Karpas-422 (cell line): Measurements from ENCODE around the gene RAD51B. TPM values are rescaled to one million over a fixed set of nuclear protein-coding genes. Genes with fewer than 3 reads are reported as not detected.

Experiments
- DNase-seq: peaks from one replicate; pipeline ENCODE4 v3.0.0-alpha.2; 2015
- H2AFZ ChIP-seq: fragments of 200-600 bp; sonication (generic); 2 replicates; pipeline ENCODE4 v1.6.1; 2014; ENCODE audit warnings: antibody characterized with exemption, low read length, mixed read lengths
- H3K27ac ChIP-seq: fragments of 200-600 bp; sonication (generic); 2 replicates; pipeline ENCODE4 v1.5.1; 2014; ENCODE audit warnings: mild to moderate bottlenecking, low read length, moderate library complexity
- H3K27me3 ChIP-seq: fragments of 200-600 bp; sonication (generic); 2 replicates; pipeline ENCODE4 v1.6.1; 2014; ENCODE audit warnings: low read length, mixed read lengths
- H3K36me3 ChIP-seq: fragments of 200-600 bp; sonication (generic); 2 replicates; pipeline ENCODE4 v1.6.1; 2014; ENCODE audit warnings: low read length, mixed read lengths; ENCODE audit not compliant: insufficient read depth
- H3K4me1 ChIP-seq: fragments of 200-600 bp; sonication (generic); 2 replicates; pipeline ENCODE4 v1.6.1; 2014; ENCODE audit warnings: mild to moderate bottlenecking, low read length, mixed read lengths
- H3K4me2 ChIP-seq: fragments of 200-600 bp; sonication (generic); 2 replicates; pipeline ENCODE4 v1.6.1; 2014; ENCODE audit warnings: low read length, low read depth, mild to moderate bottlenecking; ENCODE audit not compliant: poor library complexity, severe bottlenecking
- H3K4me3 ChIP-seq: fragments of 200-600 bp; sonication (generic); 2 replicates; pipeline ENCODE4 v1.5.1; 2014; ENCODE audit warnings: mild to moderate bottlenecking, antibody characterized with exemption, low read length, mixed read lengths
- H3K79me2 ChIP-seq: fragments of 200-600 bp; sonication (generic); 2 replicates; pipeline ENCODE4 v1.6.1; 2014; ENCODE audit warnings: mild to moderate bottlenecking, low read length, mixed read lengths
- H3K9ac ChIP-seq: fragments of 200-600 bp; sonication (generic); 2 replicates; pipeline ENCODE4 v1.6.0; 2014; ENCODE audit warnings: low read length
- H3K9me2 ChIP-seq: fragments of 200-600 bp; sonication (generic), shearing (Covaris generic); replicated peaks from 2 replicates; pipeline ENCODE4 v1.6.0; 2014; ENCODE audit warnings: mild to moderate bottlenecking, low read length, moderate library complexity; ENCODE audit not compliant: insufficient read depth
- H3K9me3 ChIP-seq: fragments of 300-700, 200-600 bp; sonication (generic); 2 replicates; pipeline ENCODE4 v1.6.1; 2014; ENCODE audit warnings: low read length, mixed read lengths
- H4K20me1 ChIP-seq: fragments of 200-600 bp; sonication (generic); 2 replicates; pipeline ENCODE4 v1.6.1; 2014; ENCODE audit warnings: mild to moderate bottlenecking, antibody characterized with exemption, low read length, low read depth; ENCODE audit not compliant: insufficient read depth
- total RNA-seq: library from RNA; depleted of rRNA; stranded (reverse); fragments of >200 nt; shearing (Covaris generic); gene quantifications from 2 replicates; pipeline ENCODE4 v1.2.3, GENCODE V29; 2014; ENCODE audit warnings: low replicate concordance

Gene RAD51B
- total RNA-seq, 1 experiment from 2014 or later = 107 TPM

DNA sequence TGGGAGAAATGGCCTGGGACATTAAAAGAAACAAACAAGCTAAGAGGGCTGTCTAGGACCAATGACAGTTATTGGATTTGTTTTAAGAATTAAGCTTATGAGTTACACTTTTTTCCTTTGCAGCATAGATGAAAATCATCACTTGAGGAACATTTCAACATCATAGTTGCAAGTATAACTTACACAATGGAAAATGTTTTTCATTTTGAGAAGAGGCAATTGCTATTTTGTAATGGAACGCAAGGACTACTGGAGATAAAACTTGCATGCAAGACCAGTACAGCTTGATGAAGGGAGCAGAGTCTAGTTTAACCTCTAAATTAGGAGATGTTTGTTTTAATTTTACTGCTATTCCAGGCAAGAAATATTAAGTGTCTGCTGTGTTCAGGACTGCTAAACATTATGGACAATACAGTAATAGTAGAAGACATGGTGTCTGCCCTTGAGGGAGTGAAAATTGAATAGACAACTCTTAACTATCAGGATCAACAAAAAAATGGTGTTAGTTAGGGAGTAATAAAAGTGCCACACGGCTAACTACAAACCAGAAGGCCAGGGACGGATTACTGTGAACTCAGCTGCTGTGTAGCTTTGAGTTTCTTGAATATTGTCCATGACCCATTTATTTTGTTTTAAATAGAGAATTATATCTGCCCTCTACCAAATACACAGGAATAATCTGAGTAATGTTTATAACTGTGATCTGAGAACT lies 374.5 kb downstream of the RAD51B start:
- H3K27ac ChIP-seq = no peak overlapping the region
- peaks cover 25% of the 10 kb centered on the region for H4K20me1 ChIP-seq
- no peaks in the 10 kb centered on the region for H3K9me3 ChIP-seq
- no peaks in the 10 kb centered on the region for H3K4me1 ChIP-seq
- no peak for DNase-seq
- no peak overlapping the region for H3K4me3 ChIP-seq
- H3K9me2 ChIP-seq = no peaks in the 10 kb centered on the region
- no peak overlapping the region for H2AFZ ChIP-seq
- H3K79me2 ChIP-seq = no peaks in the 10 kb centered on the region
- no peak overlapping the region for H3K9ac ChIP-seq
- H3K36me3 ChIP-seq = no peaks in the 10 kb centered on the region
- no peaks in the 10 kb centered on the region for H3K27me3 ChIP-seq
- no peak overlapping the region for H3K4me2 ChIP-seq

DNA sequence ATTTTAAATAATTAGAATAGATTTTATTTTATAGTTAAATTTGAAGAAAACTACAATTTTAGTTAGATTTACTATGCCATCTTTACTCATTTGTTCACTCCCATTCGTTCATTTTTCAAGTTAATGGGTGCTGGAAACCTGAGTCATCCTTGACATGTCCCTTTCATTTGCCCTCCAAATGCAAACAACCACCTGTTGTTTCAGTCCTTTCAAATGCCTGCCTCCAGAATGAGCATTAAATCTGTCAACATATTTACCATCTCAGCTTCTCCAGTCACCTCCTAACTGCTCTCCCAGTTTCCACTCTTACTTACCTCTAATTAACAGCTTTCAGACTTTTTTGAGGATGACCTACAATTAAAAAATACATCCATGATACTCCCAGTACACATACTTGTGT lies 375.5 kb downstream of the RAD51B start:
- no peaks in the 10 kb centered on the region for H3K79me2 ChIP-seq

DNA sequence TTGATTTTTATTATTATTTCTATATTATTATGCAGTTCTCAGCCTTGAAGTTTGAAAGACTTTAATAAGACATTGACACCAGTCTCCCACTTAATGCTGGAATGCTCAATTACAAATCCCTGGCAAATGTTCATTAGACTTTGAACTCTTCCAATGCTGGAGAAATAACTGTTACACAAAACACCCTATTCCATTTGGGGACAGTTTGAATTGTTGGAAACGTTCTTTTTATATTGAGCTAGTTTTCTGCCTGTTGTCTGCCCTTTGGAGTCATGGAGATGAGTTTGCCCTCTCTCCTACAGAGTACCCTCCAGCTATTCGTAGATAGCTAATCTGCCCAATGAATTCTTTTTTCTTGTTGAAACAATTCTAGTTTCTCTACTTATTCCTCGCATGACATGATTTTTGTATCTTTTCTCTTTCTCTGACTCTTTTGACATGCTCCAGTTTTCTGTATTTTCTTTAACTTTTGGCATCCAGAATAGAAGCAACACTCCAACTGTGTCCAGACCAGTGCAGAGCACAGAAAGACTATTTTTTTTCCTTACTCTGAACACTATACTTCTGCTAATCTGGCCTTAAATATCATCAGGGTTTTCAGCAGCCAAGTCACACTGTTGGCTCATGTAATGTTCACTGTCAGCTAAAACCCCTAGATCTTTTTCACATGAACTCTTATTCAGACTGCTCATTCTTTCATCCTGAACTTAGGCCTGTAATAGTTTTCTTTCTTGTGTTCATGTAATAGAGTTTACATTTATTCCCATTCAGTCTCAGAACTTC lies 379.3 kb downstream of the RAD51B start:
- no peak overlapping the region for H2AFZ ChIP-seq

More for the DNA sequence above, 375.5 kb downstream of the RAD51B start:
- Histone ChIP-seq H2AFZ (no peak overlapping the region), H3K4me2 (no peak overlapping the region), H3K27me3 (no peaks in the 10 kb centered on the region), H3K36me3 (no peaks in the 10 kb centered on the region), H3K9ac (no peak overlapping the region), H3K9me3 (no peaks in the 10 kb centered on the region), H3K4me3 (no peak overlapping the region), H3K27ac (no peak overlapping the region), H4K20me1 (peaks cover 32% of the 10 kb centered on the region), H3K4me1 (no peaks in the 10 kb centered on the region), H3K9me2 (no peaks in the 10 kb centered on the region)
- DNase-seq = no peak

DNA sequence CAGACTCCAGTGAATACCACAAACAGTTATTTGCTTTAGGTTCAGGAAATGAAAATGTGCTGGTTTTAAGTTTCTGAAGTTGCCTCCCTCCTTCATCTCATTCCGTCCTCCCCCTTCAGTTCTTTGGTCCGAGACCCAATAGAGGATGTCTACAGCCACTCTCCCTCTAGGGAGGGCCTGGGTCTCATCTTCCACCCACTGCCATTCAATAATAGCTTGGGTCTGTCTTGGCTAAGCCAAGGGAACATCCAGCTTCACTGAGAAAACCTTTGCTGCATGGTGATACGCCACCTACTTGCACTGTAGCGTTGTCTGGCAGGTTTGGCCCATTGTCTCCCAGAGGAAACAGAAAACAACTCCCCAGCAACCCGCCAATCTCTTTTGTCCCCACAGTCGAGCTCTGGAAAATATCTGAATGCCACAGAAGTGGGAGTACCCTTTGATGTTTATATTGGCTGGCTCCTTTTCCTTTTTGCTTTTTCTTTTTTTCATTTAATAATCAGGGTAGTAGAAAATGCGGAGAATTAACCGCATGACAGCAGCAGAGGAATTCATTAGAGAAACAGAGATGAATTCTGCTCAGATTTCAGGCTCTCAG lies 380.1 kb downstream of the RAD51B start:
- H3K27ac ChIP-seq = no peak overlapping the region
- H2AFZ ChIP-seq = no peak overlapping the region
- H3K4me1 ChIP-seq = no peaks in the 10 kb centered on the region
- H4K20me1 ChIP-seq = peaks cover 24% of the 10 kb centered on the region; the same call in 1 of the 2 replicates
- H3K27me3 ChIP-seq = no peaks in the 10 kb centered on the region
- no peaks in the 10 kb centered on the region for H3K36me3 ChIP-seq
- no peak for DNase-seq
- no peaks in the 10 kb centered on the region for H3K9me2 ChIP-seq
- no peaks in the 10 kb centered on the region for H3K79me2 ChIP-seq
- H3K4me2 ChIP-seq = no peak overlapping the region
- no peaks in the 10 kb centered on the region for H3K9me3 ChIP-seq
- H3K9ac ChIP-seq = no peak overlapping the region
- H3K4me3 ChIP-seq = no peak overlapping the region

More for the DNA sequence above, 379.3 kb downstream of the RAD51B start:
- no peak for DNase-seq
- no peaks in the 10 kb centered on the region for H3K36me3 ChIP-seq
- no peaks in the 10 kb centered on the region for H3K4me1 ChIP-seq
- H3K9me3 ChIP-seq = no peaks in the 10 kb centered on the region
- peaks cover 20% of the 10 kb centered on the region; the same call in 1 of the 2 replicates for H4K20me1 ChIP-seq
- no peak overlapping the region for H3K4me3 ChIP-seq
- no peak overlapping the region for H3K4me2 ChIP-seq
- H3K9me2 ChIP-seq = no peaks in the 10 kb centered on the region
- no peak overlapping the region for H3K27ac ChIP-seq
- H3K79me2 ChIP-seq = no peaks in the 10 kb centered on the region
- no peak overlapping the region for H3K9ac ChIP-seq
- H3K27me3 ChIP-seq = no peaks in the 10 kb centered on the region

DNA sequence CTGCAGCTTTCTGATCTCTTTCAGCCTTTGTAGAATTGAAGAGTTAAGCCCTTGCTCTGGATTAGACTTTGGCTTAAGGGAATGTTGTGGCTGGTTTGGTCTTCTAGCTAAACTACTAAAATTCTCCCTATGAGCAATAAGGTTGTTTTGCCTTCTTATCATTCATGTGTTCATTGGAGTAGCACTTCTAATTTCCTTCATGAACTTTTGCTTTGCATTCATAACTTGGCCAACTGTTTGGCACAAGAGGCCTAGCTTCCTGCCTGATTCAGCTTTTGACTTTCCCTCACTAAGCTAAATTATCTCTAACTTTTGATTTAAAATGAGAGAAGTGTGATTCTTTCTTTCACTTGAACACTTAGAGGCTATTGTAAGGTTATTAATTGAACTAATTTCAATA lies 384.3 kb downstream of the RAD51B start:
- peaks cover 29% of the 10 kb centered on the region for H4K20me1 ChIP-seq
- no peak overlapping the region for H3K4me2 ChIP-seq
- H3K9me2 ChIP-seq = no peaks in the 10 kb centered on the region
- no peaks in the 10 kb centered on the region for H3K36me3 ChIP-seq
- H3K4me1 ChIP-seq = no peaks in the 10 kb centered on the region
- H3K79me2 ChIP-seq = no peaks in the 10 kb centered on the region
- H3K4me3 ChIP-seq = no peak overlapping the region
- no peak overlapping the region for H2AFZ ChIP-seq
- no peaks in the 10 kb centered on the region for H3K9me3 ChIP-seq
- H3K27ac ChIP-seq = no peak overlapping the region
- no peak overlapping the region for H3K9ac ChIP-seq
- no peak for DNase-seq
- H3K27me3 ChIP-seq = no peaks in the 10 kb centered on the region

DNA sequence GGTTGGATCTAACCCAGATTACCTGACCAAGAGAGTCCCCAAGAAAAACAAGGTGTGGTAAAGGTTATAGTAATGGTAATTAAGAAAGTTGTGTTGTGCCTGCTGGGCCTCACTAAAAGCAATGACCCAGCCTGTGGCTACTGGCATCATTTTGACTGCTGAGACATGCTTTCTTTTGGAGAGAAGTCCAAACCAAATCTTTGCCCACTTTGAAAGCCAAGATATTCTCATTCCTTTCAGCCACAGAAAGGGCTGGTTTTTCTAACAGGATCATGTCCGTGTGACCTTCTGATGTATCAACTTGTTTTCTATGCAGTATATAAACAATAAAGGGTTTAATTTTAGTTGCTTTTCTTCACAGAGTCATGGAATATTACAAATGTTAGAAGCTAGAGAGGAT lies 388.6 kb downstream of the RAD51B start:
- no peaks in the 10 kb centered on the region for H3K4me1 ChIP-seq
- H2AFZ ChIP-seq = no peak overlapping the region
- H3K27me3 ChIP-seq = no peaks in the 10 kb centered on the region
- H3K4me3 ChIP-seq = no peak overlapping the region
- no peak overlapping the region for H3K9ac ChIP-seq
- no peaks in the 10 kb centered on the region for H3K9me2 ChIP-seq
- no peaks in the 10 kb centered on the region for H3K36me3 ChIP-seq
- no peaks in the 10 kb centered on the region for H3K79me2 ChIP-seq
- no peak overlapping the region for H3K27ac ChIP-seq
- no peak for DNase-seq
- H3K4me2 ChIP-seq = no peak overlapping the region
- H3K9me3 ChIP-seq = no peaks in the 10 kb centered on the region
- H4K20me1 ChIP-seq = peaks cover 23% of the 10 kb centered on the region

DNA sequence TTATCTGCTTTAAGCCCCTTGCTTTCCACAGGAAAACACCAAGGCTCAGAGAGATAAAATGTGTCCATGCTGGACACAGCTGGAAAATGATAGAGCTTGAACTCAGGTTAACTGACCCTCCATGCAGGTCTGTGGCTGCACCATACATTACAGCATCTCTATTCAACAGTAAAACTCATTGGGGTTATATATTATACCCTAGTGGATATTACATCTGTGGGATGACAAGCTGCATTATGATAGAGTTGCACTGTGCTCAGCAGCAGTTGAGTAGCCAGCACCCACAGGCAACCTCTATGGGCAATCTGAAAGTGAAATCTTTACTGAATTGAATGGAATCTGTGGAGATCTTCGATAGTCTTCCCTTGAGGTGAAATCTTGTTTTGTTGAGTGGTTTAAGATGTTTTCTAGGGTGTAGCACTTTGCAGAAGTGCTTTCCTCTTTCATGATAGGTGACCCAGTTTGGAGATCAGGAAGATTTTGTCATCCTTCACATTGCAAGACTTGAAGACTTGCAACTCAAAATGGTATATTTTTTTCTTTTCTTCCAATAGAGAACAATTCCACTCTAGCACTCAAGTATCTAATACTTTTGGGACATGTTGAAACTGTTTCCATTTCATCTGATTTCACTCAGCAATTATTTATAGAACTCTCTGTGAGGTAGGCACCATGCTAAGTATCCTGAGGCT lies 389.2 kb downstream of the RAD51B start:
- DNase-seq = no peak
- Histone ChIP-seq H3K4me1 (no peaks in the 10 kb centered on the region), H3K9ac (no peak overlapping the region), H3K36me3 (no peaks in the 10 kb centered on the region), H3K4me2 (no peak overlapping the region), H4K20me1 (peaks cover 18% of the 10 kb centered on the region), H3K4me3 (no peak overlapping the region), H2AFZ (no peak overlapping the region), H3K79me2 (no peaks in the 10 kb centered on the region), H3K27ac (no peak overlapping the region), H3K9me2 (no peaks in the 10 kb centered on the region), H3K27me3 (no peaks in the 10 kb centered on the region), H3K9me3 (no peaks in the 10 kb centered on the region)
